ENCODE data around the gene JUP.
"Not testable (repeated sequence)": the region's sequence is repeated elsewhere in the genome, so short reads cannot be mapped to it uniquely, and the experiment has no call there.

GRCh38 chr17:41829961-41830360 is 43.5 kb upstream of the JUP start:
- not testable (repeated sequence) for TF ChIP-seq CTCF (IDR thresholded peaks at IDR 0.05 in 2 of 3, conservative IDR thresholded peaks at IDR 0.05 in 1 of 3; ENCODE audit: control insufficient read depth in 2 of 3, extremely low read depth in 1 of 3, insufficient read depth in 1 of 3, low read depth in 3 of 3, low read length in 3 of 3); ZZZ3 (IDR thresholded peaks at IDR 0.05; ENCODE audit: control insufficient read depth, insufficient read length, low read depth); BCL3 (IDR thresholded peaks at IDR 0.05; ENCODE audit: borderline replicate concordance, insufficient read depth, low read depth, low read length, poor library complexity, severe bottlenecking); POLR2AphosphoS5 (IDR thresholded peaks at IDR 0.05; ENCODE audit: low read length)

Data from GM12878 (cell line).